Natural killer cell (primary cell): ENCODE data around the gene ANK2. TPM values are rescaled to one million over a fixed set of nuclear protein-coding genes. Genes with fewer than 3 reads are reported as not detected.

Experiments
- ATAC-seq, 3 donors: fragments of 150-1000 bp in 2 of 3; fragments of 200-7000 bp in 1 of 3; cut with Tn5 transposase; 1 replicate in 1 of 3; 2 replicates in 2 of 3; pipeline ENCODE4 v1.10.0; 2021; ENCODE audit warnings: mild to moderate bottlenecking in 2 of 3, moderate library complexity in 2 of 3
- DNase-seq, 2 donors: peaks; one replicate each; pipeline versions ENCODE4 v3.0.0 to v3.0.0-alpha.2; 2013 to 2021; ENCODE audit warnings: mixed read lengths in 1 of 2
- H3K27ac ChIP-seq: one replicate; pipeline ENCODE4 v1.5.1; 2013; ENCODE audit warnings: mild to moderate bottlenecking, low read length
- H3K27me3 ChIP-seq: one replicate; pipeline ENCODE4 v1.6.1; 2013; ENCODE audit warnings: low read length; ENCODE audit not compliant: control insufficient read depth, insufficient read depth
- H3K36me3 ChIP-seq: one replicate; pipeline ENCODE4 v1.6.1; 2013; ENCODE audit warnings: low read length; ENCODE audit not compliant: control insufficient read depth, insufficient read depth
- H3K4me1 ChIP-seq: one replicate; pipeline ENCODE4 v1.6.1; 2013; ENCODE audit warnings: low read length; ENCODE audit not compliant: control insufficient read depth, insufficient read depth
- H3K4me3 ChIP-seq: one replicate; pipeline ENCODE4 v1.5.1; 2013; ENCODE audit warnings: low read length
- H3K9me3 ChIP-seq: one replicate; pipeline ENCODE4 v1.6.1; 2013; ENCODE audit warnings: low read length; ENCODE audit not compliant: control insufficient read depth, insufficient read depth
- H3K27ac Mint-ChIP-seq, 2 donors: one replicate each; pipeline ENCODE4 v1.8.0; 2022; ENCODE audit warnings: mild to moderate bottlenecking in 2 of 2, mixed read lengths in 2 of 2, moderate library complexity in 1 of 2
- H3K27me3 Mint-ChIP-seq, 2 donors: one replicate each; pipeline ENCODE4 v1.8.0; 2022; ENCODE audit warnings: low read depth in 2 of 2, mixed read lengths in 2 of 2
- H3K36me3 Mint-ChIP-seq: one replicate; pipeline ENCODE4 v1.8.0; 2022; ENCODE audit warnings: mixed read lengths
- H3K4me1 Mint-ChIP-seq, 2 donors: one replicate each; pipeline ENCODE4 v1.8.0; 2022; ENCODE audit warnings: mixed read lengths in 2 of 2
- H3K4me3 Mint-ChIP-seq: one replicate; pipeline ENCODE4 v1.8.0; 2022; ENCODE audit warnings: mild to moderate bottlenecking, moderate library complexity, mixed read lengths
- H3K9me3 Mint-ChIP-seq, 2 donors: one replicate each; pipeline ENCODE4 v1.8.0; 2022; ENCODE audit warnings: mixed read lengths in 2 of 2
- CTCF ChIP-seq: fragments of 200-600 bp; IDR thresholded peaks from one replicate; pipeline ENCODE4 v1.8.0; 2022; ENCODE audit warnings: antibody characterized with exemption
- WGBS: methylation state at CpG from one replicate; pipeline ENCODE4 v1.1.7; 2013; ENCODE audit warnings: missing lambda C conversion rate; ENCODE audit not compliant: insufficient coverage; 5-methylcytosine and 5-hydroxymethylcytosine counted together
- intact Hi-C: fragments of 100-400 bp; cut with micrococcal nuclease; formaldehyde crosslinking; loops from one replicate; pipeline ENCODE4 v1.14.2; 2022
- total RNA-seq, 4 donors: library from RNA; stranded (reverse); fragments of 120-200 nt in 1 of 4; gene quantifications; one replicate each; pipeline versions ENCODE4 v1.2.3 to v1.2.4, GENCODE V29; 2013 to 2022

The ANK2 gene
- total RNA-seq, 3 donors from 2014 or later (not counting 1 experiment from before 2014, with no cell fraction given), result 0.05 TPM; not detected in 2

GRCh38 chr4:113157086-113157857, 107.8 kb downstream of the ANK2 start:
- ATAC-seq (no peak), DNase-seq (no peak)
- no peaks in the 10 kb centered on the region for H3K4me1 ChIP-seq
- Mint-ChIP-seq H3K4me3 (no peak overlapping the region), H3K27me3 (no peaks in the 10 kb centered on the region), H3K27ac (no peak overlapping the region), H3K4me1 (no peaks in the 10 kb centered on the region), H3K9me3 (no peaks in the 10 kb centered on the region), H3K36me3 (no peaks in the 10 kb centered on the region)
- H3K4me3 ChIP-seq, result no peak overlapping the region
- H3K27me3 ChIP-seq, result no peaks in the 10 kb centered on the region
- no peak for TF ChIP-seq CTCF
- no peak overlapping the region for H3K27ac ChIP-seq
- intact Hi-C loops, result no loop called here
- WGBS, result 31% methylated on average over 2 of the region's 3 CpGs
- no peaks in the 10 kb centered on the region for H3K36me3 ChIP-seq
- no peaks in the 10 kb centered on the region for H3K9me3 ChIP-seq

- TF ChIP-seq CTCF, result no peak
- no peak overlapping the region for H3K27ac Mint-ChIP-seq
- H3K27ac ChIP-seq, result no peak overlapping the region
- H3K9me3 Mint-ChIP-seq, result no peaks in the 10 kb centered on the region
- H3K4me1 Mint-ChIP-seq, result no peaks in the 10 kb centered on the region
- H3K27me3 ChIP-seq, result no peaks in the 10 kb centered on the region
- WGBS, result 81% methylated on average over 2 of the region's 3 CpGs
- H3K4me3 ChIP-seq, result no peak overlapping the region
- H3K36me3 Mint-ChIP-seq, result no peaks in the 10 kb centered on the region
- no peak overlapping the region for H3K4me3 Mint-ChIP-seq
- no peaks in the 10 kb centered on the region for H3K4me1 ChIP-seq
- no peak for ATAC-seq
- DNase-seq, result no peak
- no peaks in the 10 kb centered on the region for H3K27me3 Mint-ChIP-seq
- no peaks in the 10 kb centered on the region for H3K9me3 ChIP-seq
- H3K36me3 ChIP-seq, result no peaks in the 10 kb centered on the region
- intact Hi-C loops, result no loop called here
Observed at GRCh38 chr4:113159942-113160545, 110.6 kb downstream of the ANK2 start.

GRCh38 chr4:113160548-113160947, 111.1 kb downstream of the ANK2 start:
- Histone ChIP-seq H3K27me3 (no peaks in the 10 kb centered on the region), H3K4me1 (no peaks in the 10 kb centered on the region), H3K4me3 (no peak overlapping the region), H3K9me3 (no peaks in the 10 kb centered on the region), H3K36me3 (no peaks in the 10 kb centered on the region), H3K27ac (no peak overlapping the region)
- Mint-ChIP-seq H3K27me3 (no peaks in the 10 kb centered on the region), H3K36me3 (no peaks in the 10 kb centered on the region), H3K27ac (no peak overlapping the region), H3K9me3 (no peaks in the 10 kb centered on the region), H3K4me3 (no peak overlapping the region), H3K4me1 (no peaks in the 10 kb centered on the region)
- intact Hi-C loops, result no loop called here
- 97% methylated on average over 2 of the region's 3 CpGs for WGBS
- no peak for DNase-seq
- TF ChIP-seq CTCF, result no peak
- ATAC-seq, result no peak
